HUES48 (cell line): Measurements from ENCODE around the gene CDC34.
"Not testable (repeated sequence)": the region's sequence is repeated elsewhere in the genome, so short reads cannot be mapped to it uniquely, and the experiment has no call there.

Experiments
- H3K27ac ChIP-seq: one replicate; pipeline ENCODE4 v1.7.0; 2013; ENCODE audit warnings: low read depth, low read length, inconsistent platforms
- H3K27me3 ChIP-seq: 2 replicates; pipeline ENCODE4 v1.6.1; 2013; ENCODE audit warnings: mild to moderate bottlenecking, low read length; ENCODE audit not compliant: control insufficient read depth, insufficient read depth
- H3K36me3 ChIP-seq: 2 replicates; pipeline ENCODE4 v1.6.1; 2013; ENCODE audit warnings: low read length; ENCODE audit not compliant: control insufficient read depth, insufficient read depth
- H3K4me1 ChIP-seq: 2 replicates; pipeline ENCODE4 v1.6.1; 2013; ENCODE audit warnings: mild to moderate bottlenecking, low read length; ENCODE audit not compliant: control insufficient read depth, insufficient read depth
- H3K4me3 ChIP-seq: 2 replicates; pipeline ENCODE4 v1.5.1; 2013; ENCODE audit warnings: mild to moderate bottlenecking, low read depth, low read length
- H3K9ac ChIP-seq: 2 replicates; pipeline ENCODE4 v1.6.1; 2013; ENCODE audit warnings: mild to moderate bottlenecking, low read depth, low read length, moderate library complexity
- H3K9me3 ChIP-seq: 2 replicates; pipeline ENCODE4 v1.6.1; 2013; ENCODE audit warnings: low read length; ENCODE audit not compliant: control insufficient read depth, insufficient read depth

The CDC34 gene

DNA sequence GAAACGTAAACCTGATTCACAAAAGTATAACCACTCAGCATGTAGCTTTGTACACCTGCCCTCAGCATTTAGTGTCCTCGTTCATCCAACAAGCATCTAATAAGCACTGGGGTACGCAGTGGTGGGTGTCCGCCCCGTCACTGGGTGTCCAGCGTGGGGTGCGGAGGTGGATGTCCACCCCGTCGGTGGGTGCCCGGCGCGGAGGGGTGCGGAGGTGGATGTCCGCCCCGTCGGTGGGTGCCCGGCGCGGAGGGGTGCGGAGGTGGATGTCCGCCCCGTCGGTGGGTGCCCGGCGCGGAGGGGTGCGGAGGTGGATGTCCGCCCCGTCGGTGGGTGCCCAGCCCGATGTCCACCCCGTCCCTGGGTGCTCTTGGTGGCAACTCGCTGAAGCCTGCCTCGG, 53.6 kb downstream of the CDC34 start:
- Histone ChIP-seq H3K36me3 (peaks cover 26% of the 10 kb centered on the region), H3K27me3 (peaks cover 14% of the 10 kb centered on the region)
- not testable (repeated sequence) for H3K4me1 ChIP-seq, H3K27ac ChIP-seq, H3K9ac ChIP-seq, H3K4me3 ChIP-seq, H3K9me3 ChIP-seq

DNA sequence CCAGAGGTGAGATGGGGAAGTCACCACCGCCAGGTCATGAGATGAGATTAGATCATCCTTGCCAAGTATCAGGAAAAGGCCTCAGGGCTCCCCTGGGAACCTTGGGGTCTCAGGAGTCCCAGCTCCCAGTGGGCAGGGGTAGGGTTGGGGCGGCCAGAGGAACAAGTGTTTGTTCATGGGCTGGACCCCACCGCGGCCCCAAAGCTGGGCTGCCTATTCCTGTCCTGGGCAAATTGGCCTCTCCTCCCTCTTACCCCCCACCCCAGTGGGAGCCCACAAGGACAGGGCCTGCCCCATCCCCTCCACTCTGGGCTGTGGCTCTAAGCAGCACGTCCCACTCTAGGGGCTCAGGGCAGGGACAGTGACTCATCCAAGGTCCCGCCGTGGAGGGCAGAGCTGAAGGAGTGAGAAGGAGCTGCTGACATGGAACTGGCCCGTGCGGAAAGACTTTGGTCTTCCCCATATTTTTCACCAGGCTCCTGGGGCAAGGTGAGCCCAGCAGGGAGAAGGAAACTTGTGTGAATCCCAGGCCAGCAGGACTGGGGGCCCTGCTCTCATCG, 54.1 kb downstream of the CDC34 start:
- H3K4me3 ChIP-seq, result no peak overlapping the region
- H3K36me3 ChIP-seq, result peaks cover 22% of the 10 kb centered on the region
- H3K9me3 ChIP-seq, result no peaks in the 10 kb centered on the region
- H3K9ac ChIP-seq, result no peak overlapping the region
- H3K27ac ChIP-seq, result no peak overlapping the region
- no peaks in the 10 kb centered on the region for H3K4me1 ChIP-seq
- H3K27me3 ChIP-seq, result peaks cover 18% of the 10 kb centered on the region

DNA sequence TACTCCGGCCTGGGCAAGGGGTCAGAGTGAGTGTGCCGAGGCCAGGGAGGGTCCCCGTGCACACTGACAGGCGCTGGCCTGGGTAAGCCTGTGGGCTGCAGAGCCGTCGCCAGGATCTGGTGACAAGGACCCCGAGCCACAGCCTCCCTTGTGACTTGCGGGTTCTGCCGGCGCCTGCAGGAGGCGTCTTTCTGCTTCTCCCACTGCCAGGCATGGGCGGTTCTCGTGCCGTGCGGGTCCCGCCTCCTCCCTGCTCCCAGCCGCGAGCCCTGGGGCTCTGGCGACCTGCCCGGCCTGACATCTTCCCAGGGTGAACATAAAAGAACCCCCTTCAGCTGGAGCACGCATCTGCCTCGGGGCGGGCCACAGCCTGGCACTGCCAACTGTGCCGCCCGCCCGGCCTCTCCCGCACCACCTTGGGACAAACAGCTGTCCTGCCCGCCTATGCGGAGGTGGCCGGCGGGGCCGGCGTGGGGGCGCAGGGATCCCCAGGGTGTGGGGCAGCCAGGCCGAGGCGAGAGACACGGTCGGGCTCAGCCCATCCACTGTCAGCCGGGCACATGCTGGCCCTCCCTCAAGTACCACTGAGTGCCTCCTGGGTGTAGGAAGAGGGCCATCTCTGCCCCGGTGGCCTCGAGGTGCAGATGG, 56.7 kb downstream of the CDC34 start:
- no peak overlapping the region for H3K4me3 ChIP-seq
- H3K27ac ChIP-seq, result no peak overlapping the region
- H3K4me1 ChIP-seq, result no peaks in the 10 kb centered on the region
- H3K9ac ChIP-seq, result no peak overlapping the region
- H3K9me3 ChIP-seq, result no peaks in the 10 kb centered on the region
- peaks cover 3% of the 10 kb centered on the region; the same call in 1 of the 2 replicates for H3K36me3 ChIP-seq
- peaks cover 30% of the 10 kb centered on the region for H3K27me3 ChIP-seq

DNA sequence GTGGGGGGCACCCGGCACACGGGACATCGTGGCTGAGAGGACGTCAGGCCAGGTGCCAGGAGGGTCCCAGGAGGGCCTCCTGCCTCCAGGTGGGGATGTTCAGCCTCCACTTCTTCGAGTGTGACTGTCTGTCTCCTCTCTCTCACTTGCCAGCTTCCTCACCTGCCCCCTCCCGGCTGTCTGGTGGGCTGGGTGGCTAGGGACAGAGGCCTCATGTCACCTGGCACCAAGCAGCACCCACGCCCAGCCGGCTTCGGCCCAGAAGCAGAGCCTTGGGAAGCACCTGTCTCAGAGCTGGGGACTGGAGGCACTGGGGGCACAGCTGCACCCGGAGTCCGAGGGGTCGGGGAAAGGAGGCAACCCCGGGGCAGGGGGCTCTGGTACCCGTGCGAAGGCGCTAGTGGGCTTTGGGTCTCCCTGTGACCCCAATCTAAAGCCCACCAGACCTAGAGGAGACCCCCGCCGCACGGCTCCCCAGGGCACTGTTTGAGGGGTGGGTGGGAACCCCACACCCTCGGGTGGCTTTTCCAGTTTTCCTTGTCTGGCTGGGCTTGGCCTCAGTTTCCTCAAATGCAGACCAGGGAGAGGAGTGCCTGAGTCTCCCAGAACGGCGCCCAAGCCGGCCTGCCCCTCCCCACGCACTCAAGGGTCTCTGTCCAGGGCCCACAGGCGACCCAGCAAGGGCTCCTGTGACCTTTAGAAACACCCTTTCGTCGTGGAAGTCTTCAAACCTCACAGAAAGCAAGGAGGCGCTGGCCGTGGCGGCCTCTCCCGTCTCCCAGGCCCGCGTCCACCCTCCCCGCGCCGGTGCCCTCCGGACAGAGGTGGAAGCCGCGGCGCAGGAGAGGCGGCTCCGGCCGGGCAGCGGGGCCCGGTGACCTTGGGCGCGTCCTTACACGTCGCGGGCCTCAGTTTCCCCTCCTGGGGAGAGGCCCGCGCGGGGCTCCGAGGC, 57.5 kb downstream of the CDC34 start:
- peak overlapping the region; percentile 46; the same call in 1 of the 2 replicates for H3K4me3 ChIP-seq
- no peaks in the 10 kb centered on the region for H3K36me3 ChIP-seq
- H3K9ac ChIP-seq, result no peak overlapping the region
- H3K9me3 ChIP-seq, result no peaks in the 10 kb centered on the region
- no peaks in the 10 kb centered on the region for H3K4me1 ChIP-seq
- peaks cover 30% of the 10 kb centered on the region for H3K27me3 ChIP-seq
- H3K27ac ChIP-seq, result no peak overlapping the region

DNA sequence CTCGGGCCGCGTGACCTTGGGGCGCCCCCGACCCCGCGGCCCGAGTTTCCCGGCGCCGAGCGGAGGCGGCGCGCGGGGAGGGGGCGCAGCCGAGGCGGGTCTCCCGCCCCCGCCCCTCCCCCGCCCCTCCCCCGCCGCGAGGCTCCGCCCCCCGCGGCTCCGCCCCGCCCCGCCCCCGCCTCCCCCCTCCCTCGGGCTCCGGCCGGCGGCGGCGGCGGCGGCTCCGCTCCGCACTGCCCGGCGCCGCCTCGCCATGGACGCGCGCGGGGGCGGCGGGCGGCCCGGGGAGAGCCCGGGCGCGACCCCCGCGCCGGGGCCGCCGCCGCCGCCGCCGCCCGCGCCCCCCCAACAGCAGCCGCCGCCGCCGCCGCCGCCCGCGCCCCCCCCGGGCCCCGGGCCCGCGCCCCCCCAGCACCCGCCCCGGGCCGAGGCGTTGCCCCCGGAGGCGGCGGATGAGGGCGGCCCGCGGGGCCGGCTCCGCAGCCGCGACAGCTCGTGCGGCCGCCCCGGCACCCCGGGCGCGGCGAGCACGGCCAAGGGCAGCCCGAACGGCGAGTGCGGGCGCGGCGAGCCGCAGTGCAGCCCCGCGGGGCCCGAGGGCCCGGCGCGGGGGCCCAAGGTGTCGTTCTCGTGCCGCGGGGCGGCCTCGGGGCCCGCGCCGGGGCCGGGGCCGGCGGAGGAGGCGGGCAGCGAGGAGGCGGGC, 58.3 kb downstream of the CDC34 start, which contains the start of gene HCN2:
HCN2 (plus strand) TSS at position 189 of the 703 bp plus-strand sequence; CDS start at position 254, 65 bp downstream.
- no peak within 1 kb of the TSS for H3K9ac ChIP-seq
- H3K27me3 ChIP-seq, result peaks cover 30% of the 10 kb centered on the region
- peak within 1 kb of the TSS; percentile 46; the same call in 1 of the 2 replicates for H3K4me3 ChIP-seq

DNA sequence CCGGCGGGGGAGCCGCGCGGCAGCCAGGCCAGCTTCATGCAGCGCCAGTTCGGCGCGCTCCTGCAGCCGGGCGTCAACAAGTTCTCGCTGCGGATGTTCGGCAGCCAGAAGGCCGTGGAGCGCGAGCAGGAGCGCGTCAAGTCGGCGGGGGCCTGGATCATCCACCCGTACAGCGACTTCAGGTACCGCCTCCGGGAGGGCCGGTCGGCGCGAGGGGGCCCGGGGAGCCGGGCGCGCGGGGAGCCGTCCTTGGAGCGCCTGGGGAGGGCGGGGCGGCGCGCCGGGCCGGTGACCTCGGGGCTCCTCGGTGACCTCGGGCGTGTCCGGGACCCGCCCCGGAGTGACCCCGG, 58.8 kb downstream of the CDC34 start:
- H3K27me3 ChIP-seq, result peaks cover 30% of the 10 kb centered on the region
- no peak overlapping the region for H3K27ac ChIP-seq

More for the DNA sequence above, 58.3 kb downstream of the CDC34 start, which contains the start of gene HCN2:
- Histone ChIP-seq H3K4me1 (no peaks in the 10 kb centered on the region), H3K27ac (no peak within 1 kb of the TSS), H3K9me3 (no peaks in the 10 kb centered on the region), H3K36me3 (no peaks in the 10 kb centered on the region)

DNA sequence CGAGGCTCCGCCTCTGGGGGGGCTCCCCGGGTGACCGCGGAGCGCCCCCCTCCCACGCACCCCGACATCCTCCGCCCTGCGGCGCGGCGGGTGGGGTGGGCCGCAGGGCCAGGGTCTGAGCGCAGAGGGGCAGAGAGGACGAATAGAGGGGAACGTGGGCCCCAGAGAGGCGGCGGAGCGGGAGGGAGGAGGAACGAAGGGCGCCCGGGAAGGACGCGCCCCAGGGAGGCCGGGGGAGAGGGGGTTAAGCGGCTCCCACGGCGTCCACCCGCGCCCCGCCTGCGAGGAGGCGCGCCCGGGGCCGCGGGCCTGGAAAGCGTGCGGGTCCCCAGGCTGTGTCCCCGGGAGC, 59.2 kb downstream of the CDC34 start:
- H3K4me3 ChIP-seq, result peak overlapping the region; percentile 44; the same call in 1 of the 2 replicates
- H3K9me3 ChIP-seq, result no peaks in the 10 kb centered on the region
- H3K27ac ChIP-seq, result no peak overlapping the region
- H3K36me3 ChIP-seq, result no peaks in the 10 kb centered on the region
- peaks cover 30% of the 10 kb centered on the region for H3K27me3 ChIP-seq
- H3K4me1 ChIP-seq, result no peaks in the 10 kb centered on the region
- no peak overlapping the region for H3K9ac ChIP-seq

More for the DNA sequence above, 58.8 kb downstream of the CDC34 start:
- Histone ChIP-seq H3K4me3 (peak overlapping the region; percentile 44; the same call in 1 of the 2 replicates), H3K9me3 (no peaks in the 10 kb centered on the region), H3K4me1 (no peaks in the 10 kb centered on the region), H3K36me3 (no peaks in the 10 kb centered on the region), H3K9ac (no peak overlapping the region)

DNA sequence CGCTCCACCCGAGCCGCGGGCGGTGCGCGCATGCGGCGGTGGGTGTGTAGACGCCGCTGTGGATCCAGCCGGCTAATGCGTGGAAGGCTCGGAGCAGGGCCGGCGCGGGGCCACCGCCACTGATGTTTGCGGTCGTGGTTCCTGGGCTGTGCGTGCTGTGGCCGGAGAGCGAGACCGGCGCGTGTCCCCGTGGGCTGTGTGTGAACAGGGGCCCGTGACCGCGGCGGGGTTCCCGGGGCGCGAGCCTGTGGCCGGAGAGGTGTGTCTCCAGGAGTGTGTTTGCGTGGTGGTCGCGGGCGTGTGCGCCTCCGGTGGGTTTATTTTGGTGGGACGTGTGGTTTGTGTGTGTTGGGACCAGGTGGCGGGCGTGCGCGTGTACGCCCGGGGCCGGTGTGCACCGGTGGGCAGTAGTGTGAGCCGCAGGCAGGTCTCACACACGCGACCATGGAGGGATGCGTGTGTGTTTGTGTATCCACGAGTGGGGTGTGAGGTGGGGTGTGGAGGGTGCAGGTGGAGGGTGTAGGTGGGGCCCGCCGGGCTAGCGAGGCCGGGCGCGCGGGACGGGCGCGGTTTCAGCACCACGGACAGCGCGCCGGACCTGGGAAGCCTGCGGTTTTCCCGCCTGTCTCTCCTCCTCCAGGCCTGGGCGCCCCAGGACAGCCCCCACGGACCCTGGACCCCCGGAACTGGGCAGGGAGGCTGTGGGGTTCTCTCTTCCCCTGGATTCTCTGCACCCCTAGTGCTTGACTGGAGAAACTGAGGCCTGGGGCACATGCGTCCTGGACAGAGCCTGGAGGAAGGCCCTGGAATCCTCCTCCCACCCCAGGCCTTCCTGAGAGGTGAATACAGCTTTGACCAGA, 59.8 kb downstream of the CDC34 start:
- no peak overlapping the region; the same call in 1 of the 2 replicates for H3K4me3 ChIP-seq
- H3K36me3 ChIP-seq, result no peaks in the 10 kb centered on the region
- no peaks in the 10 kb centered on the region for H3K4me1 ChIP-seq
- H3K27me3 ChIP-seq, result peaks cover 30% of the 10 kb centered on the region
- H3K9me3 ChIP-seq, result no peaks in the 10 kb centered on the region
- no peak overlapping the region for H3K27ac ChIP-seq
- no peak overlapping the region for H3K9ac ChIP-seq
